Liver (tissue), 9 donors: Measurements from ENCODE around the gene GUCY1B1. TPM values are rescaled to one million over a fixed set of nuclear protein-coding genes. Genes with fewer than 3 reads are reported as not detected.

Source experiments
- DNase-seq: peaks from one replicate; pipeline ENCODE4 v3.0.0-alpha.2; 2017; ENCODE audit warnings: low spot score
- H3K27ac ChIP-seq, 2 donors: one replicate each; pipeline ENCODE4 v1.7.0; 2013; ENCODE audit warnings: inconsistent platforms in 2 of 2, low read length in 2 of 2, control low read depth in 1 of 2, low read depth in 1 of 2, mild to moderate bottlenecking in 1 of 2
- H3K27me3 ChIP-seq, 4 donors: one replicate each; pipeline versions ENCODE4 v1.6.1 to v1.7.0; 2013; ENCODE audit warnings: low read length in 3 of 4, inconsistent platforms in 1 of 4, mild to moderate bottlenecking in 1 of 4, moderate library complexity in 1 of 4; ENCODE audit not compliant: control insufficient read depth in 4 of 4, insufficient read depth in 4 of 4
- H3K36me3 ChIP-seq, 4 donors: one replicate each; pipeline versions ENCODE4 v1.6.1 to v1.7.0; 2013; ENCODE audit warnings: low read length in 3 of 4, mild to moderate bottlenecking in 3 of 4, low read depth in 1 of 4, moderate library complexity in 1 of 4; ENCODE audit not compliant: control insufficient read depth in 4 of 4, insufficient read depth in 3 of 4
- H3K4me1 ChIP-seq, 4 donors: one replicate each; pipeline versions ENCODE4 v1.6.1 to v1.7.0; 2013; ENCODE audit warnings: low read length in 3 of 4, mild to moderate bottlenecking in 3 of 4, moderate library complexity in 1 of 4; ENCODE audit not compliant: control insufficient read depth in 4 of 4, insufficient read depth in 4 of 4
- H3K4me3 ChIP-seq, 3 donors: one replicate each; pipeline versions ENCODE4 v1.6.1 to v1.7.0; 2013; ENCODE audit warnings: low read length in 3 of 3, control low read depth in 1 of 3, low read depth in 1 of 3, mild to moderate bottlenecking in 1 of 3
- H3K9ac ChIP-seq, 2 donors: one replicate each; pipeline ENCODE4 v1.7.0; 2013; ENCODE audit warnings: low read length in 2 of 2, mild to moderate bottlenecking in 2 of 2, moderate library complexity in 2 of 2, control low read depth in 1 of 2, low read depth in 1 of 2
- H3K9me3 ChIP-seq, 4 donors: one replicate each; pipeline versions ENCODE4 v1.6.1 to v1.7.0; 2013; ENCODE audit warnings: low read length in 3 of 4; ENCODE audit not compliant: control insufficient read depth in 4 of 4
- ATF3 ChIP-seq: IDR thresholded peaks from 2 replicates; pipeline ENCODE4 v1.6.1; 2016; ENCODE audit warnings: antibody characterized with exemption
- EGR1 ChIP-seq, 2 donors: IDR thresholded peaks; 2 replicates each; pipeline ENCODE4 v1.6.1; 2016 to 2018; ENCODE audit warnings: antibody characterized with exemption in 2 of 2, low read depth in 2 of 2
- HNF4A ChIP-seq, 2 donors: conservative IDR thresholded peaks; 2 replicates each; pipeline ENCODE4 v1.6.1; 2016; ENCODE audit warnings: antibody characterized with exemption in 2 of 2, mild to moderate bottlenecking in 2 of 2
- HNF4G ChIP-seq: IDR thresholded peaks from 2 replicates; pipeline ENCODE4 v1.6.1; 2016; ENCODE audit warnings: antibody characterized with exemption
- JUND ChIP-seq, 2 donors: IDR thresholded peaks; 2 replicates each; pipeline ENCODE4 v1.6.1; 2016; ENCODE audit warnings: antibody characterized with exemption in 2 of 2
- MAX ChIP-seq: IDR thresholded peaks from 2 replicates; pipeline ENCODE4 v1.6.1; 2016; ENCODE audit warnings: antibody characterized with exemption
- NR2F2 ChIP-seq: IDR thresholded peaks from 2 replicates; pipeline ENCODE4 v1.6.1; 2016; ENCODE audit warnings: antibody characterized with exemption
- RAD21 ChIP-seq, 2 donors: IDR thresholded peaks; 2 replicates each; pipeline ENCODE4 v1.6.1; 2016; ENCODE audit warnings: antibody characterized with exemption in 2 of 2, mild to moderate bottlenecking in 2 of 2
- REST ChIP-seq: IDR thresholded peaks from 2 replicates; pipeline ENCODE4 v1.6.1; 2016; ENCODE audit warnings: antibody characterized with exemption, mild to moderate bottlenecking
- RXRA ChIP-seq, 2 donors: IDR thresholded peaks; 2 replicates each; pipeline ENCODE4 v1.6.1; 2017 to 2018; ENCODE audit warnings: antibody characterized with exemption in 2 of 2, mild to moderate bottlenecking in 1 of 2
- SP1 ChIP-seq: IDR thresholded peaks from 2 replicates; pipeline ENCODE4 v1.6.1; 2018; ENCODE audit warnings: antibody characterized with exemption, mild to moderate bottlenecking
- TAF1 ChIP-seq: conservative IDR thresholded peaks from 2 replicates; pipeline ENCODE4 v1.6.1; 2016; ENCODE audit warnings: antibody characterized with exemption, mild to moderate bottlenecking
- ZBTB33 ChIP-seq: IDR thresholded peaks from 2 replicates; pipeline ENCODE4 v1.6.1; 2016; ENCODE audit warnings: antibody characterized with exemption
- WGBS: extraction: QIAGEN DNeasy Blood & Tissue Kit; methylation state at CpG from one replicate; pipeline ENCODE4 v1.1.7; 2013; 5-methylcytosine and 5-hydroxymethylcytosine counted together
- polyA plus RNA-seq, 2 donors: library from polyadenylated mRNA; stranded (reverse) in 1 of 2; unstranded in 1 of 2; fragments of 200-250 nt in 1 of 2; fragments of >200 nt in 1 of 2; fragmentation: Nextera tagmentation in 1 of 2; extraction: Ambion mirVana in 1 of 2; gene quantifications; one replicate each; pipeline versions ENCODE4 v1.2.1 to v1.2.3, GENCODE V29; 2013 to 2015
- total RNA-seq, 2 donors: library from RNA; depleted of rRNA; stranded (reverse); fragments of >200 nt; gene quantifications; one replicate each; pipeline ENCODE4 v1.2.3, GENCODE V29; 2014
- donor health status: healthy.
- donor health status: healthy.
- donor health status: healthy.
- donor health status: healthy.
- donor health status: healthy.

The GUCY1B1 gene
- total and polyA plus RNA-seq, 4 donors: 2.6 to 6.7 (median 3.8) TPM

GRCh38 chr4:155837203-155837796 is 78.5 kb downstream of the GUCY1B1 start:
- WGBS: 48% methylated on average over 1 of the region's 1 CpG
- no peak overlapping the region for H3K27ac ChIP-seq
- no peaks in the 10 kb centered on the region for H3K36me3 ChIP-seq
- H3K9ac ChIP-seq: no peak overlapping the region
- H3K9me3 ChIP-seq: no peaks in the 10 kb centered on the region
- peaks cover 2 to 13% (median 7%) of the 10 kb centered on the region in 4 donors for H3K4me1 ChIP-seq
- TF ChIP-seq NR2F2 (no peak), RXRA (IDR thresholded peaks at IDR 0.05) (no peak), SP1 (no peak), ZBTB33 (no peak)
- no peaks in the 10 kb centered on the region for H3K27me3 ChIP-seq
- no peak for DNase-seq
- no peak overlapping the region for H3K4me3 ChIP-seq

- Histone ChIP-seq H3K4me1 (no peaks in the 10 kb centered on the region), H3K9ac (no peak overlapping the region), H3K4me3 (no peak overlapping the region)
Measured at GRCh38 chr4:155842080-155842479, 83.3 kb downstream of the GUCY1B1 start.

GRCh38 chr4:155846929-155847328 is 88.1 kb downstream of the GUCY1B1 start:
- no peaks in the 10 kb centered on the region for H3K36me3 ChIP-seq
- peaks cover 0 to 4% (median 3%) of the 10 kb centered on the region in 4 donors for H3K4me1 ChIP-seq
- no peak overlapping the region for H3K9ac ChIP-seq
- H3K9me3 ChIP-seq: no peaks in the 10 kb centered on the region
- no peak overlapping the region for H3K4me3 ChIP-seq
- no peak overlapping the region for H3K27ac ChIP-seq
- no peaks in the 10 kb centered on the region for H3K27me3 ChIP-seq
- DNase-seq: no peak
- no peak for TF ChIP-seq JUND (IDR thresholded peaks at IDR 0.05)

More at GRCh38 chr4:155842080-155842479, 83.3 kb downstream of the GUCY1B1 start:
- no peak for DNase-seq
- Histone ChIP-seq H3K27me3 (no peaks in the 10 kb centered on the region), H3K36me3 (no peaks in the 10 kb centered on the region), H3K27ac (no peak overlapping the region), H3K9me3 (no peaks in the 10 kb centered on the region)
- TF ChIP-seq ZBTB33 (no peak), SP1 (no peak)

GRCh38 chr4:155849042-155849441 is 90.2 kb downstream of the GUCY1B1 start:
- DNase-seq: no peak
- no peaks in the 10 kb centered on the region for H3K36me3 ChIP-seq
- H3K9me3 ChIP-seq: no peaks in the 10 kb centered on the region
- whole genome bisulfite sequencing: 38% methylated on average over 4 of the region's 4 CpGs
- peaks cover 0 to 4% (median 3%) of the 10 kb centered on the region in 4 donors for H3K4me1 ChIP-seq
- H3K9ac ChIP-seq: no peak overlapping the region
- no peak overlapping the region for H3K4me3 ChIP-seq
- no peak overlapping the region for H3K27ac ChIP-seq
- H3K27me3 ChIP-seq: no peaks in the 10 kb centered on the region
- TF ChIP-seq MAX (no peak), EGR1 (IDR thresholded peaks at IDR 0.05; ENCODE audit: low read depth in 2 of 2) (peak in 1 of 2 donors; percentile 12), TAF1 (no peak), SP1 (peak; percentile 15), REST (no peak), ZBTB33 (no peak), HNF4A (conservative IDR thresholded peaks at IDR 0.05) (peak; percentile 42 to 49), RXRA (IDR thresholded peaks at IDR 0.05) (peak in 1 of 2 donors; percentile 34), ATF3 (peak; percentile 14), HNF4G (no peak), RAD21 (IDR thresholded peaks at IDR 0.05) (no peak)
